Superior temporal gyrus (tissue), 1 donor: ENCODE data around the gene VAT1L.
"Not testable (repeated sequence)": the region's sequence is repeated elsewhere in the genome, so short reads cannot be mapped to it uniquely, and the experiment has no call there.

Experiments
- DNase-seq: peaks from one replicate; pipeline ENCODE4 v3.0.0-alpha.2; 2016; ENCODE audit errors: extremely low spot score

VAT1L gene

GRCh38 chr16:77912617-77913016, 124.3 kb downstream of the VAT1L start:
- DNase-seq, result no peak

DNA sequence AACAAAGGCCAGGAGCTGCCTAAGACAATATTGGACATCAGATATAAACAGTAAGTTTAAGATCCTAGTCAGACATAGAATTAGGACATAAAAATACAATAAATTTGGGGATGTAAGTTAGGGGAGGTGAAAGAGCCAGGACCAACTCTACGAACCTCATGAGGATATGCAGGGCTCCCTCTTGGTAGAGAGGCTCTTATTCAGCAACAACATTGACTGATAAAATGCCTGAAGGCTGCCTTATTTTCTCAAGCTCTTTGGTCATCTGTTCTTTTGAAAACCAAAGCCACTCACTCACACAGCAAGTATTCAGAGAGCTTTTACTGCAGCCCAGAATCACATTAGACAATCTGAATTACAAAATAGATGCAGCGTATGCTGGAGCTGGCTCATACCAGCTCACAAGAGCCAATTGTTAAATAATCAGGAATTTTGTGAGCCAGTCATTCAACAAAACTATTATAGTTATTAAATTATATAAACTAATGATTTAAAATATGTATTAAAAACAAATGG, 125.4 kb downstream of the VAT1L start:
- no peak for DNase-seq

DNA sequence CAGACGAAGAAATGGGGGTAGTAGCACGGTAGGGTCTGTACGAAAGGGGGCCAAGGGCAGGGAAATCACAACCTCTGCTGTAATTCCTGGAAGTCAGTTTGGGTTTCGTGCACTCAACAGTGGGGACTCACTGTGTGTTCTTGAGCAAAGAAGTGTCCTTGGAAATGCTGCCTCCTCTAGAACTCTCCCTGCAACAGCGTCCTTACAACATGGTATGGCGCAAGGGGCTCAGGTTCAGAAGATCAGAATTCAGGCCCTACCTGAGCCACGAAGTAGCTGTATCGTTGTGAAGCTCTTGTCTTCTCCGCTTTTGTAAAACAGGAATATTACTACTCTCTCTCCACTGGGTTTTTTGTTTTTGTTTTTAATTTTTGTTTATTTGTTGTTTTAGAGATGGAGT, 127.7 kb downstream of the VAT1L start:
- no peak for DNase-seq

DNA sequence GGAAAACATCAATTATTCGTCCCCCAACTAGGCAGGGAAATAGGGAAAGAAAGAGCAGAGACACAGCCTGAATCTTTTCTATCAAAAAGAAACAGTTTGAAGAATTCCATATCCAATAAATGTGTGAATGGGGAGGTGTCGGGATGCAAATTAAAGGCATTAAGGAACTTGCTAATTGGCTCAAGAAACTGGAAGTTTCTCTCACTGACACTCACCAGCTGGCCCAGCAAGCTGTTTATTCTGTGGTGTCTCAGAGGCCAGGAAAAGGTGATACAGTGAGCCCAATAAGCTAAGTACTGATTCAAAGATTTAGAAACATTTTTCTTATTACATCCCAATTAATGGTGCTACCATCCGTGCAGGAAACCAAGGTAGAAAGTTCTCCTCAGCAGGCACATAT, 129.6 kb downstream of the VAT1L start:
- DNase-seq, result no peak

- no peak for DNase-seq
These were observed 130.7 kb downstream of the VAT1L start for GRCh38 chr16:77918809-77919707.

DNA sequence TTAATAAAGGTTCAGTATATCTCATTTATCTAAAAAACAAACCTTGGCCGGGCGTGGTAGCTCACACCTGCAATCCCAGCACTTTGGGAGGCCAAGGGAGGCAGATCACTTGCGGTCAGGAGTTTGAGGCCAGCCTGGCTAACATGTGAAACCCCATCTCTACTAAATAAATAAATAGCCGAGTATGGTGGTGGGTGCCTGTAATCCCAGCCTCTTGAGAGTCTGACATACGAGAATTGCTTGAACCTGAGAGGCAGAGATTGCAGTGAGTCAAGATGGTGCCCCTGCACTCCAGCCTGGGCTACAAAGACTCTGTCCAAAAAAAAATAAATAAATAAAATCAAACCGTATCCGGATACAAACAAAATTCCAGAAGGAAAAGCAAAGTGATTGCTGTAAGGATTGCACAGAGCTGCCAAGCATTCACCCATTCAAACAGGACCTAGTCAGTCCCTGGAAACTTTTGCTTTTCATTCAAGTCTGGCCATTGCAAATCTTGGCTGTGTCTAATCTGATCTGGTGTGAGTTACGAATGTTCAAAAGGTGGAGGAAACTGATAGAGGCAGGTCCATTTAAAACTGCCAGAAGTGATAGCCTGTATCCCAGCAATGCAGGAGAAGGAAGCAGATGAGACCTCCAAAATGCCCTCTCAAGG, 131.5 kb downstream of the VAT1L start:
- no peak for DNase-seq

GRCh38 chr16:77920984-77921383, 132.6 kb downstream of the VAT1L start:
- no peak for DNase-seq

DNA sequence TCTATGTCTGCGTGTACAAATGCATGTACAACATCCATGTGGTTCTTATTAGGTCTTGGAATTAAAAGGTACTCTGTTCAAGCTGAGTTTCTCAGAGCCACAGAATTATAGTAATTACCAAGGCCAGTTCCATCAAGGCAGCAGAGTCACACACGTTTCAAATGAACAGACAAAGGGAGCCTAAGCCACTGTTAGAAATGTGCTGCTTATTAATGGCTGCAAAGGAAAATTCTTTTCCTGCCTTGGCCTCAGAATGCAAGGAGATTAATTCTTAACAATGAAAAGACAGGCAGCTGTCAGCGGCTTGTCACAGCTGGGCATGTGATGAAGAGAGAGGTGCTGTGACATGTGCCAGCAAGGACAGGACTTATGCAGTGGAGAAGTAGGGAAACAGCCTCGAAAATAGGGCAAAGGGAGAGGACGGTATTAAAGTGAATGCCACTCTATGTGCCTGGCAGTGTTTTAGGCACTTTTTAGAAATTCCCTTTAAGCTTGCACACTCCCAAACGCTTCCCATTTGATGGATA, 133.9 kb downstream of the VAT1L start:
- DNase-seq, result no peak

GRCh38 chr16:77925531-77925930, 137.2 kb downstream of the VAT1L start:
- DNase-seq, result no peak

- no peak for DNase-seq
These were observed 139.7 kb downstream of the VAT1L start for GRCh38 chr16:77928096-77928495.

DNA sequence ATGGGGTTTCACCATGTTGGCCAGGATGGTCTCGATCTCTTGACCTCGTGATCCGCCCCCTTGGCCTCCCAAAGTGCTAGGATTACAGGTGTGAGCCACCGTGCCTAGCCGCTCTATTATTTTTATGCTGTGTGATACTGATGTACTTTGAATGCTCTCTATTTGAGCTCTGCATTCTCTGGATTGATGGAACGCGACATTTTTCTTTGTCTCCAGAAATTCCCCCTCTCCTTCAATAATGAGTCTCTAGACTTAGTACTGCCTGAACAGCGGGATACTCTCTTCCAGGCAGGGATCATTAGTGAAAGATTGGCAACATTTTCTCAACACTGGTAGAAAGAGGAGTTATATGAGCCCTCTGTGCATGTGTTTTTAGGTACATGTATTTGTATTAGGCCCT, 140.6 kb downstream of the VAT1L start:
- no peak for DNase-seq

- no peak for DNase-seq
These were observed 142.7 kb downstream of the VAT1L start for GRCh38 chr16:77931058-77931457.

DNA sequence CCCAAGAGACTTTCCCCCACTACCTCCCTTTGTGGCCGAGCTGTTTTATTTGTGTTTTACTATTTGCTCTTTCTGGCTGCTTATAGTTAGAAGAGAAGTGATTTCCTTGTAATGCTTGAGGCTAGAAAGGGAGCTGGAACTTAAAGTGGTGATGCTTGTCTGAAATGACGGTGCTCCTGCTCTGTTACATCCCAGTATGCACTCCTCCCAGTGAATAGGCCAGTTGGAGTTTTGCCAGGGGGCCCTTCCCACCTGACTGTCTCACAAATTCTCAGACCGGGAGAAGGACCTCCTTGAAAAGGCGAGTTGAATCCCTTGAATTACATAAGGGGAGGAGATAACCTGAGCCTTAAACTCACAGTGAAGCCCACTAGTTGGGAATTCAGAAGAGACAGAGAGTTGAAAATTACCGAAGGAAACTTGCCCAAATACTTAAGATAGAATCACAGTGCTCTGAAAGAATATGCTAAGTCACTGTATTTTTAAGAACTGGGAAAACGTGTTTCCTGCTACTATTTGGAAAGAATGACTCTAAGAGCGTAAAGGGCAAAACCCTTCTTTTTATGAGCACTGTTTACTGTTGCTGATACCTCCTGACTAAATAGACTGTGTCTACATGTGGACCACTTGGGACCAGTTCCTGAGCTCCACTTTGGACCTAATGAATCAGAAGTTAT, 149.2 kb downstream of the VAT1L start:
- DNase-seq, result no peak

DNA sequence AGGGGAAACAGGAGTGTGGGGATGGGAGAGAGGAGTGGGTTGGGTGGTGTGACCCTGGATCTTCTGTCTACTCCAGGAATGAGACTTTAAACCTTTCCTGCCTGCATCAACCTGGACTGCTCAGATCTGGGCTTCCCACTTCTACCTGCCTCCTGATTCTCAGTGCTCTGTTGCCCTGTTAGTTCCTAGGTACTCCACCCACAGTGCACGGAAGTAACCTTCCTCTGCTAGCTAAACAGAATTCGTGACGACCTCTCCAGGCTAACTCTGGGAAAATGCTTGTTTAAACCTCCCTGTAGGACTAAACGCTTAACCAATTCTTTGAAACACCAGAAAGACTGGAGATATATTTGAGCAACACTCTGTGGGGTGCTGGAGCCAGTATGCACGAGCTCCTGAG, 150.5 kb downstream of the VAT1L start:
- no peak for DNase-seq

DNA sequence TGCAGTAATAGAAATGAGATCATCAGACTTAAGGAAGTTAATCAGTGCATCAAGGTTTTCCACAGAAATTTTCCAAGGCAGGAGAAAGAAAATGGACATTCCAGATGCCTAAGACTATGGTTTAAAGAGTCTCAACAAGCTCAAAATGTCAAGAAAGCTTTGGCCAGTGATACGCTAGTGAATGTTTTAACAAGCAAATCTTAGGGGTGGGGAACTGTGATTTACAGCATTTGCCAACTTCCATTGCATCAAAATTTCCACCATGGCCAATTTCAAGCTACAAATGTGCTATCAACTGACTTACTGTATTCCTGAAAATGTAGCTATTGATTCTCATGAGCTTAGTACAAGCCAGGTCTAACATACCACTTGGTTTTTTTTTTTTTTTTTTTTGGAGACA, 151.6 kb downstream of the VAT1L start:
- no peak for DNase-seq

GRCh38 chr16:77943801-77944200, 155.4 kb downstream of the VAT1L start:
- DNase-seq, result no peak

DNA sequence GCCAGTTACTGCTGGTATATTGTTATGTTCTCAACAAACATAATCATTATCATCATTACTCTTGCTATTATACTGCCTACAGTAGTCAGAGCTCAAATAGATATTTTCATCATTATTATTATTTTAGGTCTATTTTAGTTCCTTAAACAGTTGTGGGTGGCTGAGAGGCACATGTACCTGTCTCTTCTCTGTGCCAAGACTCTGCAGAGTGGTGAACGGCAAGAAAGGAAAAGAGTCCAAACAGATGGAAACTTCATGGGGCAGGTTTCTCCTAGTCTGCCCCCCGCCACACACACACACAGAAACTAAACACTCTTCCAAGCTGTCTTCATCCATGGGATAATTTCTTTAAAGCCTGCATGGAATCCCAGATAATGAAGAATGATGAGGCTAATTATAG, 156.3 kb downstream of the VAT1L start:
- DNase-seq, result no peak

- DNase-seq, result no peak
These were observed 156.8 kb downstream of the VAT1L start for GRCh38 chr16:77945126-77945525.

DNA sequence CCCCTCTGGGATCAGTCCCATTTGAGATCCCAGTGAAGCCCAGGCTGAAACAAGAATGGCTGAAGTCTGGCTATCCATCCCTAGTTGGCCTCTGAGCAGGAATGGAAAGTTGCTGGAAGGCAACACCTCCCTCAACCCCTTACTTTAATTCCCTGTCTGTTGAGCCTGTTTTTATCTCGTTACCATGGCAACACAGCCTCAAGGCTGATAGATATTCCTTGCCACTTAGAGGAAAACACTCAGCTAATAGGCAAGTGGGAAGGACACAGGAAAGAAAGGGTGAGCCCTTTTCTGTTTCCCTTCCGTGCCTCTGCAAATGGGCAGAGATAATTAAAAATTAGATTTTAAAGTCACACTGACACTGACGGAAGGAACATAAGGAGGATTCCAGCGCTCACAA, 158.5 kb downstream of the VAT1L start:
- no peak for DNase-seq

DNA sequence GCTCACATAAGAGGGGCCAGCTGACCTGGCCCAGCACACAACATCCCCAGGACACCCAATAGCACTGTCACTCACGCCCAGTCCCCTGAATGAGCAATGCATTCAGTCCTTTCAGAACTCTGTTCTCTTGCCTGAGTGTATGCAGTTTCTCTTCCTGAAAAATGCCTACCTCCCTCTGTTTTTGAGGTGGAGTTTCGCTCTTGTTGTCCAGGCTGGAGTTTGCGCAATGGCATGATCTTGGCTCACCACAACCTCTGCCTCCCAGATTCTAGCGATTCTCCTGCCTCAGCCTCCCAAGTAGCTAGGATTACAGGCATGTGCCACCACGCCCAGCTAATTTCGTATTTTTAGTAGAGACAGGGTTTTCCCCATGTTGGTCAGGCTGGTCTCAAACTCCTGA, 159.2 kb downstream of the VAT1L start:
- not testable (repeated sequence) for DNase-seq

DNA sequence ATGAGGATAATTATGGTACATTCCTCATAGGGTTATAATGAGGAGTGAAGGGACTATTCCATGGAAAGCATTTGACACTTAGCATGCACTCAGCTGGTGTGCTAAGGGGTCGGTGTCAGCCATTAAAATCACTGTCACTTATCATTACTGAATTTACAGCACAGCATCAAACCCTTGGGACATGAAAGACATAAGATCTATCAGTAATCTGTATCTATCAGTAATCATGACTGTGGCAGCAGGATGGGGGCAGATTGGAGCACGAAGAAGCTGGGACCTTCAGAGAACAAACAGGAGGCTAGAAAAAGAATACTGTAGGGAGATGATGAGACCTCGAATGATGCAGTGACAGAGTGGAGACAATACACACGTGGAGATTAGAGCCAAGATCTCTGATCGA, 160.5 kb downstream of the VAT1L start:
- no peak for DNase-seq

- no peak for DNase-seq
These were observed 161.1 kb downstream of the VAT1L start for GRCh38 chr16:77949445-77949844.
